Effector memory CD4-positive, alpha-beta T cell (primary cell): ENCODE measurements around the gene FOXP1.
"Not testable (repeated sequence)": the region's sequence is repeated elsewhere in the genome, so short reads cannot be mapped to it uniquely, and the experiment has no call there.

ENCODE experiments used
- DNase-seq, 3 donors: peaks; one replicate each; pipeline ENCODE4 v3.0.0-alpha.2; 2020
- H3K27ac ChIP-seq: 2 replicates; pipeline ENCODE4 v1.7.0; 2013; ENCODE audit warnings: mild to moderate bottlenecking, low read length, moderate library complexity; ENCODE audit not compliant: insufficient read depth, poor library complexity, severe bottlenecking
- H3K27me3 ChIP-seq: replicated peaks from 2 replicates; pipeline ENCODE4 v1.7.0; 2013; ENCODE audit warnings: mild to moderate bottlenecking, low read length; ENCODE audit not compliant: insufficient read depth, control insufficient read depth, poor library complexity, severe bottlenecking
- H3K36me3 ChIP-seq: 2 replicates; pipeline ENCODE4 v1.7.0; 2013; ENCODE audit warnings: mild to moderate bottlenecking, low read length, moderate library complexity; ENCODE audit not compliant: control insufficient read depth, insufficient read depth
- H3K4me1 ChIP-seq: 2 replicates; pipeline ENCODE4 v1.7.0; 2013; ENCODE audit warnings: low read length, mild to moderate bottlenecking; ENCODE audit not compliant: control insufficient read depth, insufficient read depth, poor library complexity, severe bottlenecking
- H3K4me3 ChIP-seq: 2 replicates; pipeline ENCODE4 v1.7.0; 2013; ENCODE audit warnings: low read length, low read depth, mild to moderate bottlenecking; ENCODE audit not compliant: insufficient read depth, poor library complexity, severe bottlenecking
- H3K9me3 ChIP-seq: 2 replicates; pipeline ENCODE4 v1.7.0; 2013; ENCODE audit warnings: mild to moderate bottlenecking, low read length, moderate library complexity; ENCODE audit not compliant: control insufficient read depth

The FOXP1 gene

GRCh38 chr3:71325715-71326114, 257.8 kb downstream of the FOXP1 start:
- H3K4me1 ChIP-seq = no peaks in the 10 kb centered on the region
- H3K4me3 ChIP-seq = no peak overlapping the region
- DNase-seq = no peak
- H3K27me3 ChIP-seq = no peaks in the 10 kb centered on the region
- no peaks in the 10 kb centered on the region for H3K9me3 ChIP-seq
- H3K27ac ChIP-seq = no peak overlapping the region
- no peaks in the 10 kb centered on the region for H3K36me3 ChIP-seq

DNA sequence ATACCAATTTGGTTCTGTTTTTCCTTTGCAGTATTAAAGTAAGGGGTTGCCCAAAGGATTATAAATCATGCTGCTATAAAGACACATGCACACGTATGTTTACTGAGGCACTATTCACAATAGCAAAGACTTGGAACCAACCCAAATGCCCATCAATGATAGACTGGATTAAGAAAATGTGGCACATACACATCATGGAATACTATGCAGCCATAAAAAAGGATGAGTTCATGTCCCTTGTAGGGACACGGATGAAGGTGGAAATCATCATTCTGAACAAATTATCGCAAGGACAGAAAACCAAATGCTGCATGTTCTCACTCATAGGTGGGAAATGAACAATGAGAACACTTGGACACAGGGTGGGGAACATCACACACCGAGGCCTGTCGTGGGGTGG, 259.3 kb downstream of the FOXP1 start:
- H3K27me3 ChIP-seq, H3K27ac ChIP-seq, H3K9me3 ChIP-seq, H3K36me3 ChIP-seq, H3K4me1 ChIP-seq, H3K4me3 ChIP-seq, DNase-seq: not testable (repeated sequence)

- H3K4me3 ChIP-seq = no peak overlapping the region
- H3K36me3 ChIP-seq = no peaks in the 10 kb centered on the region
- H3K4me1 ChIP-seq = no peaks in the 10 kb centered on the region
- no peaks in the 10 kb centered on the region for H3K27me3 ChIP-seq
- no peak for DNase-seq
- H3K9me3 ChIP-seq = no peaks in the 10 kb centered on the region
- H3K27ac ChIP-seq = no peak overlapping the region
Measured at GRCh38 chr3:71323558-71323957, 260.0 kb downstream of the FOXP1 start.

GRCh38 chr3:71322154-71322553, 261.4 kb downstream of the FOXP1 start:
- no peak overlapping the region for H3K4me3 ChIP-seq
- no peaks in the 10 kb centered on the region for H3K36me3 ChIP-seq
- H3K4me1 ChIP-seq = no peaks in the 10 kb centered on the region
- H3K27ac ChIP-seq = no peak overlapping the region
- H3K9me3 ChIP-seq = no peaks in the 10 kb centered on the region
- no peak for DNase-seq
- no peaks in the 10 kb centered on the region for H3K27me3 ChIP-seq

- Histone ChIP-seq H3K36me3 (no peaks in the 10 kb centered on the region), H3K27me3 (no peaks in the 10 kb centered on the region), H3K27ac (no peak overlapping the region), H3K4me1 (no peaks in the 10 kb centered on the region), H3K4me3 (no peak overlapping the region), H3K9me3 (no peaks in the 10 kb centered on the region)
- no peak for DNase-seq
Measured at GRCh38 chr3:71319771-71320170, 263.8 kb downstream of the FOXP1 start.

GRCh38 chr3:71318458-71318827, 265.1 kb downstream of the FOXP1 start:
- Histone ChIP-seq H3K9me3 (no peaks in the 10 kb centered on the region), H3K4me1 (no peaks in the 10 kb centered on the region), H3K27ac (no peak overlapping the region), H3K4me3 (no peak overlapping the region), H3K27me3 (no peaks in the 10 kb centered on the region), H3K36me3 (no peaks in the 10 kb centered on the region)
- no peak for DNase-seq

DNA sequence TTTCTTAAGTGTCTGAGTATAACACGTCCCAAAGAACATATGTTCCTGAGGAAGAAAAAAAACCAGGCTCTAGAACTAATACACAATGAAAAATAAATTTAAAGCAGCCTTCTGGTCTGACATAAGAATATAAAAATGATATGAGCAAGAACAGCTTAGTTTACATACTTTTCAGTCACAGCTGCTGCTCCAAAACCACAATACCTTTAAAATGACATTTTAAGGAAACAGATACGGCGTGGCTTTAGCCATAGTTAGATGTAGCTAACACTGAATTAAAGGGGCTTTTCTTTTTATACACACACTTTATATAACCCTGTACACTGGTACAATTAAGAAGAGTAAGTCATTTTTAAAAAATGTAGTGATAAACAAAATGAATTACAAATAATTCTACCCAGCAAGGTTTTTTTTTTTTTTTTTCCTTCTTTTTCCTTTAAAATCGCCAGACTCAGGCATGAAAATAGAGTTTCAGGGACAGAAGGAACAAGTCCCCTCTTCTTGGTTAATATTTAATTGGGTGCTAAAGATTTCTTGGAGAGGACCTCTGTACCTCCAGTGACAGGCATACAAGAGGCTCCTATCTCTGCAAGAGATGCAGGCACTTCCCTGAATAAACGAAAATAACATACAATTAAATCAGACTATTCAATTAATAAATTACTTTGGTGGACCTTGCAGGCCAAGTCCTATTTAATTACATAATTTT, 265.6 kb downstream of the FOXP1 start:
- Histone ChIP-seq H3K9me3 (no peaks in the 10 kb centered on the region), H3K4me1 (no peaks in the 10 kb centered on the region), H3K4me3 (no peak overlapping the region), H3K27me3 (no peaks in the 10 kb centered on the region), H3K27ac (no peak overlapping the region), H3K36me3 (no peaks in the 10 kb centered on the region)
- no peak for DNase-seq

GRCh38 chr3:71317140-71317539, 266.4 kb downstream of the FOXP1 start:
- no peak overlapping the region for H3K4me3 ChIP-seq
- DNase-seq = no peak
- no peaks in the 10 kb centered on the region for H3K9me3 ChIP-seq
- H3K36me3 ChIP-seq = no peaks in the 10 kb centered on the region
- H3K27ac ChIP-seq = no peak overlapping the region
- H3K27me3 ChIP-seq = no peaks in the 10 kb centered on the region
- H3K4me1 ChIP-seq = no peaks in the 10 kb centered on the region

DNA sequence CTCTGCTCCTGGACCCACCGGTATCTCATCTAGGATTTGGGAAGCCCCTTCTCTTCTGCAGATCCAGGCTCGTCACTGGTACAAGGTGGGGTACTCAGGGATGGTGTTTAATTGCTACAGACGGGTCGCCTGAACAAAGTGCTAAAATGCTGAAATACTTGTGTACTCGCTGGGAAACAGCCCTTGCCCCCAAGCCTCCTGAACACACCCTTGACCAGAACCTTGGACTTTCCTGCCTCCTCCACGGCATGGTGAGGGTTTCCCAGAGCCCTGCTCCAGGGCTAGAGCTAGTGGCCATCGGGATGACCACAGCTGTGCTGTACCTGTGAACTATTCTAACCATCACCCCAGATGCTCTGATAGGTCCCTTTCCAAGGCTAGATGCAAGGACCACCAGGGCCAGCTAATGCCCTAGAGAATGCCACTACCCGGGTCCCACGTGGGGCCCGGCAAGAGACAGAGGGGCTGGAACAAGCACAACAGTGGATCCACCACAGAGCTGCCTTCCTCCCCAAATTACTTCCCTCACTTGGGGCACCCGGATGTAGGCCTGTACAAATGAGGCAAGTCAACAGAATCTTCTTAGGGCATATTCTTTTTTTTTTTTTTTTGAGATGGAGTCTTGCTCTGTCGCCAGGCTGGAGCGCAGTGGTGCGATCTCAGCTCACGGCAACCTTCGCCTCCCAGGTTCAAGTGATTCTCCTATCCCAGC, 267.3 kb downstream of the FOXP1 start:
- Histone ChIP-seq H3K27me3 (no peaks in the 10 kb centered on the region), H3K4me1 (no peaks in the 10 kb centered on the region), H3K27ac (no peak overlapping the region), H3K4me3 (no peak overlapping the region), H3K9me3 (no peaks in the 10 kb centered on the region), H3K36me3 (no peaks in the 10 kb centered on the region)
- DNase-seq = no peak

DNA sequence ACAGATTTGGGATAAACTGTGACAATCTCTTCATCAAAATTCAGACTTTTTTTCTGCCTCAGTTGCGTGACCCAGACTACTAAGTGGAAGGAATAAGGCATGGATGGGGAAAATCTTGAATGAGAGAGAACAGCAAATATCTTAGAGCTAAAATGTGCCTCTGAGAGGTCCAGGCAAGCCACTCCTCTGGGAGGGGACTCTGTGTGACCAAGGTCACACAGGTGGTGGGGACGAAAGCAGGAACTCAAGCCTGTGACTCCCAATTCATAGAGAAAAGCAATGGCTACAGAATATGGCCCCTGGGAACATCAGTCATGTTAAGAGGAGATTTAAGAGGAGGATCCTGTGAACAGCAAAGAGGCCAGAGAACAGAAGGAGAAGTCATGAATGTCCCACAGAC, 268.1 kb downstream of the FOXP1 start:
- no peak for DNase-seq
- no peaks in the 10 kb centered on the region for H3K4me1 ChIP-seq
- no peaks in the 10 kb centered on the region for H3K9me3 ChIP-seq
- no peak overlapping the region for H3K4me3 ChIP-seq
- no peaks in the 10 kb centered on the region for H3K27me3 ChIP-seq
- H3K36me3 ChIP-seq = no peaks in the 10 kb centered on the region
- no peak overlapping the region for H3K27ac ChIP-seq
